DMS 273 treated with DMSO at 0.1 percent for 48 hours (cell line): ENCODE results near the gene MDM1.

Experiments
- DNase-seq: peaks from one replicate; lab custom pipeline; 2025; lab: John Stamatoyannopoulos, UW

MDM1 gene, protein sequence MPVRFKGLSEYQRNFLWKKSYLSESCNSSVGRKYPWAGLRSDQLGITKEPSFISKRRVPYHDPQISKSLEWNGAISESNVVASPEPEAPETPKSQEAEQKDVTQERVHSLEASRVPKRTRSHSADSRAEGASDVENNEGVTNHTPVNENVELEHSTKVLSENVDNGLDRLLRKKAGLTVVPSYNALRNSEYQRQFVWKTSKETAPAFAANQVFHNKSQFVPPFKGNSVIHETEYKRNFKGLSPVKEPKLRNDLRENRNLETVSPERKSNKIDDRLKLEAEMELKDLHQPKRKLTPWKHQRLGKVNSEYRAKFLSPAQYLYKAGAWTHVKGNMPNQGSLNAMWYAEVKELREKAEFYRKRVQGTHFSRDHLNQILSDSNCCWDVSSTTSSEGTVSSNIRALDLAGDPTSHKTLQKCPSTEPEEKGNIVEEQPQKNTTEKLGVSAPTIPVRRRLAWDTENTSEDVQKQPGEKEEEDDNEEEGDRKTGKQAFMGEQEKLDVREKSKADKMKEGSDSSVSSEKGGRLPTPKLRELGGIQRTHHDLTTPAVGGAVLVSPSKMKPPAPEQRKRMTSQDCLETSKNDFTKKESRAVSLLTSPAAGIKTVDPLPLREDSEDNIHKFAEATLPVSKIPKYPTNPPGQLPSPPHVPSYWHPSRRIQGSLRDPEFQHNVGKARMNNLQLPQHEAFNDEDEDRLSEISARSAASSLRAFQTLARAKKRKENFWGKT

GRCh38 chr12:68331869-68332727 lies at the start of gene MDM1:
Gene MDM1, minus strand, starts transcription at chr12:68332362. Its CDS starts 117 bp downstream, at chr12:68332245.
- peak; percentile 93 for DNase-seq

- DNase-seq = no peak
Observed at GRCh38 chr12:68381476-68382219, 49.5 kb upstream of the MDM1 start.

DNA sequence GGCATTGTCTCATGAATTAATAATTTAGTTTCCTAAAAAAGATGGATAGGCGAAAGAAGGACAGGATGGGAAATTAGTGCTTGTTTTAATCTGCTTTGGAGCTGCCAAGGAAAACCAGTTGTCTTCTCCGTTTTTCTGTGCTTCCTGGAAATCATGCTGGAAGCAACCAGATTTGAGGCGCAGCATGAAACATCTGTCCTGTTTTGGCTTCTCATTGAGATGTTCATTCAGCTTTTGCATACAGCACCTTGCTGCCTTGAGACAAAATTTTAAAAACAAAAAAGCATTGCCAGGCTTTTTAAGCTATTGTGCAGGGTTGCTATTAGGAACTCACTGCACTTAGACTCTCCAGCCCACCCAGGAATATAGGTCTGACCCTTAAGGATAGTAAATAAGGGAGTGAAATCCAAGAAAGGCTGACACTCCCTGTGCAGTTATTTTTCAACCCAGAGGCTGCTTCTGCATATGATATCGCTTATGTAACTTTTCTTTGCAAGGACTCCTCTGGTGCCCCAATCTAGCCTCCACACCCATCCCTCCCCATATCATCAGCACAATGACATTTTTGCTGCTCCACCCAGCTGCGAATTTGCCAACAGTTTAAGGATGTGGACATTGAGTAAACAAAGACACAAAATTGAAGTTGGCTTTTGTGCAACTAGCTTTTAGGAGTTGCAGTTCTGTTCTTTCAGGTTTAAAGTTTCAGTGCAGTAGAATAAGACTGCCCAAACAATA lies 46.9 kb upstream of the MDM1 start:
- DNase-seq = no peak

DNA sequence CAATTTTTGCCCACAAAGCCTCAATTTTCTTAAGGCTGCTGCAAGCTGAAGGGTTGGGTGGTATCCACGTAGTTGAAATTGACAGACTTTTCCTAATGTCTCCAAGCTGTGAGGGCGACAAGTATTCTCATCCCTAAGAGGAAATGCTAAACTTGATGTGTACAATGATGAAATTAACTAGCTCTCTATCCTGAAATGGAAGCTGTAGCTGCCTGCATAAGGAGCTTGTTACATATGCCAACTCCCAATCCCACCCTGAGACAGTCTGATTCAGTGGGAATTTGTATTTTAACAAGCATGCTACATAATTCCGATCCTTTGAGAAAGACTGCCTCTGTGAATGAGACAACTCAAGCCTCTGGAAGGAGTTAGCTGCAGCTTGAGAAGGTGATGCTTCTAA lies 45.7 kb upstream of the MDM1 start:
- DNase-seq = no peak

GRCh38 chr12:68376901-68377300 lies 44.7 kb upstream of the MDM1 start:
- no peak for DNase-seq

DNA sequence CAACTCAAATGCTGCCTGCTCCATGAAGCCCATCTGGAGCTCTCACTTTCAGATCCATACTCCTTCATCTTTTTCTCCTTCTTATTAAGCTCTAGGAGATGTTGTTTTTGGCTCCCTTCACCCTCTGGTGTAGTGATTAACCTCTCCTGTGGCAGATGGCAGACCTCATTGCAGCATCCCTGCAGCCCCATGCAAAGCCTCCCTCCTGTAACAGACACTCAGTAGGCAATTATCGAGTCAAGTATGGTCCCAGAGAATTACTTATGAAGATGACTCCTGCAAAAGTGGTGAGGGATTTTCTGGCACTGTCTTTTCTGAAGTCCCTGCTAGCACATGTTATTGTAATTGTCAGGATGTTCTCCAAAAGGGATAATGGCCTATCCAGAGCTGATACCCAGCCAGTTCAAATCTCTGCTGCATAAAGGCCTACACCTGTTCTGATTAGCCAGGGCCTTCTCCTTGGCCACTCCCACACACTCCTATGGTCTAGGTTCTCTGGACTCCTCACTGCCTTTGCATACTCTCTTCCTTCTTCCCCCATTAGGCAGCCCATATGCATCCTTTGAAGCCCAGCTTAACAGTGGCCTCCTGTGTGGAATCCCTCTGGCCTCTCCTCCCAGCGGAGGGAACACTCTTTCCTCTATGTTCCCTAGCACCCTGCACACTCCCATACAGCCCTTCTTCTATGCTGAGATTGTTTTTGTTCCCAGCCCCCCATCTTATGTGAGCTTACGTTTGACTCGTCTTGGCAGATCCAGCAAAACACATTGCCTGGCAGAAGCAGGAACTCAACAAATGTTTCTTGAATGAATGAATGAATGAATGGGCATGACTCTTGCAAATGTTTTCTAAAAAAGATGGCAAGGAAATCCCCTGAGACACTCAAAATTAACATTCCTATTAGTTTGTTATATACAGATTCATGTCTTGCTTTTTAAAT lies 43.9 kb upstream of the MDM1 start:
- peak; percentile 89 for DNase-seq

- DNase-seq = no peak
Observed at GRCh38 chr12:68374307-68374982, 42.3 kb upstream of the MDM1 start.

DNA sequence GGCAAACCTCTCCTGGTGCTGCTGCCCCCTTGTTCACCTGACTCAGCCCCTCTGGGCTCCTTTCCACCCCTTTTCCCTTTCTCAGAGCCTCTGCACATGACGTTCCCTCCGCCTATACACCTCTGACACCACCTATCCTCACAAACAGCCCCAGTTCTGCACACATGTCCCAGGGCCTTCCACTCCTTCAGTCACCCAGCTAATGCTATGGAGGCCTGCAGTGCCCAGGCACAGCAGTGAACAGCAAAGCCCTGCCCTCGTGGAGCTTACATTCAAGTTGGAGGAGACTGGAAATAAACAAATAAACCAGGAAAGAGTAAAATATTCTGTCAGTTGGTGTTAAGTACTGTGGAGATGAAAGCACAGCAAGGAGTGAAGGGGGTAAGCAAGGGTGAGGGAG lies 38.5 kb upstream of the MDM1 start:
- no peak for DNase-seq

- no peak for DNase-seq
Observed at GRCh38 chr12:68370006-68370590, 37.9 kb upstream of the MDM1 start.

GRCh38 chr12:68368327-68368726 lies 36.2 kb upstream of the MDM1 start:
- DNase-seq = no peak

DNA sequence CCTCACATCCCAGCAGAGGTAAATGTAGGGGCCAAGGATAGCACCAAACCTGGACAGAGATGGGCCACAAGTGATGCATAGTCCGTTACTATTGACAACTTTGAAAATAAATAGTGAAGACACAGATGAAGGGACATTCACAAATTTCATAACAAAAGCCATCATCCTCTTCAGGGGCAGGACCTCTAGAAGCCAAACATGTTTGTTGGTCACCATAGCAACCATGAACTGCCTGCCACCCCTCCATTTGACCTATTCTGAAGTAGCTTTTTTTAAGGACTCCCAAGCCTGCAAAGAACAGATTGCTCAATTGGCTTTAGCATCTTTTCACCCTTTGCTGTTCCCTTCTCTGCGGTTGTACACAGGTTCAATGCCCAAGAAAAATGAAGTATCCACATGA lies 35.7 kb upstream of the MDM1 start:
- DNase-seq = no peak

DNA sequence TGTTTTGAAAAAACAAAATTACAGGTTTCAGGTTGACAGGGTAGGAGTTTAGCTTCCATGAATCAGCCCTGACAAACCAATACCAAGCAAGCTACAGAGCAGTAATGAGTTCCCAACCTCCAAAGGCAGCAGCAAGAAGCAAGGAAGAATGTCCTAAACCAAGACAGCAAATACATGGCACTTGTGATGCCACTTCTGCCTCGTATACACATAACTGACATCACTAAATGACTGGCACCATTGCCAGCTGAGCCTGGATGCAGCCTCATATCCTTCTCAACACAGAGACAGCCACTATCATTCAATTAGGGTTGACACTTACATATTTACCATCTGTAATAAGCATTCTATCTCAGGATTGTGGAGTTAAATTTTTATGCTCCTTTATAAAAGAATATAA lies 35.0 kb upstream of the MDM1 start:
- DNase-seq = no peak

GRCh38 chr12:68364893-68365725 lies 32.9 kb upstream of the MDM1 start:
- no peak for DNase-seq

GRCh38 chr12:68364328-68364727 lies 32.2 kb upstream of the MDM1 start:
- DNase-seq = no peak

- DNase-seq = no peak
Observed at GRCh38 chr12:68361953-68362352, 29.8 kb upstream of the MDM1 start.

- no peak for DNase-seq
Observed at GRCh38 chr12:68359674-68360073, 27.5 kb upstream of the MDM1 start.

- peak; percentile 29 for DNase-seq
Observed at GRCh38 chr12:68358532-68359485, 26.6 kb upstream of the MDM1 start.
